HG03565 (cell line): ENCODE data around the gene MAOA.
"Not testable (repeated sequence)": the region's sequence is repeated elsewhere in the genome, so short reads cannot be mapped to it uniquely, and the experiment has no call there.

Experiments
- ATAC-seq: cut with Tn5 transposase; IDR thresholded peaks from one replicate; pipeline ENCODE4 v1.9.1; 2021; ENCODE audit warnings: mild to moderate bottlenecking, moderate library complexity; ENCODE audit not compliant: unreplicated experiment

Gene MAOA

DNA sequence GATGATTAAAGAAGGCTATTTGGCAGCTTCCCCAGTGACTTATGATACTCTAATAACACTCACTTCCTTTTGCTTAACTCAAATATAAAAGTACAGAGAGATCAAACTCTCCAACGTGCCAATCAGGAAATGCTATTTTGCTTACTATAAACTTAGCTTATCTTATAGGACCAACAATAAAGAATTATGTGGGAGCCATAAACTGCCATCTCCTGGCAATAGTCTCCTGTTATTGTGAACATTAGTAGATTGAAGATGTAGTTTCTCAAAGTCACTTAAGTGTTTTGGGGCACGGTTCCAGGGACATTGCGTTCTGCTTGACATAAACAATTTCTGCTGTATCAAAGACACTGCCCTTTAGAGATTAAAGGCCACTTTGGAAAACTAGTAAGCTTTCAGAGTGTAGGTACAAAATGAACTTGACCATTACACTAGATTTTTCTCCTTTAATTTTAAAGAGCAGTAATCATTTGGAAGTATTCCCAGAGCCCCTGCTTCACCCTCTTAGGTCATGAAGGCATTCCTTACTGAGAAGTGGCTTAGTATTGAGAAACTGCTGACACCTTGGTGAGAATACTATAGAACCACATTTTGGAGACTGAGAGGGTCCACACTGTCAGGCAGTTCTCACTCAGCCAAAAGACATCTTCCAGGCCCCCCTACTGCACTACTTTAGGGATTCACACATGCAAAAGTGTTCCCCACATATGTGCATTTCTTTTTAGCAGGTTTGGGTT is 51.9 kb downstream of the MAOA start:
- ATAC-seq = no peak

DNA sequence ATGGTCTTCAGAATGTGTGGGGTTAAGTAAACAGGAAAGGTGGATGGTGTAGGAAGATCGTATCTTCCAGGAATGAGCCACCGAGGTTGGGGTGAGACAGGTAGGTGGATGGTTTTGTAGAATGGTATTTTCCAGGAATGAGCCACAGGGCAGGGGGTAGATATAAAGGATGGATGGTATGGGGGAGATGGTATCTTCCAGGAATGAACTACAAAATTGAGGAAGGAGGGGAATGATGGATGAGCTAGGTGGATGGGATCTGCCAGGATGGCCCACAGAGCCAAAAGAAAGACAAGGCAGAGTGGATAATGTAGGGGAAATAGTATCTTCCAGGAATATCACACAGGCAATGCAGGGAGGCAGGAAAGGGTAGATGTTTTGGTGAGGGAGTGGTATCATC is 60.0 kb downstream of the MAOA start:
- ATAC-seq = no peak

DNA sequence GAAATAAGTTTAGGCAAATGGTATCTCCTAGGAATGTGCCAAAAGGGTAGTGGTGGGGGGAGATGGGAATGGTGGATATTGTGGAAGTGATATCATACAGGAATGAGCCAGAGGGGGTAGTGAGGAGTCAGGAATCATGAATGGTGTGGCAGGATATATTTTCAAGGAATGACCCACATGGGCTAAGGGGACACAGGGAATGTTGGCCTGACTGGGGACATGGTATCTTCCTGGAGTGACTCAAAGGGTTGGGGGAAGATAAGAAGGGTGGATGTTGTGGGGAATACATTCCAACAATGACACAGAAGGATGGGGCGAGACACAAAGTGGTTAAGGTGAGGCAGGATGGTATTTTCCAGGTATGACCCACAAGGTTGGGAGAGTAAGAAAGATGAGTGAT is 60.6 kb downstream of the MAOA start:
- no peak for ATAC-seq

DNA sequence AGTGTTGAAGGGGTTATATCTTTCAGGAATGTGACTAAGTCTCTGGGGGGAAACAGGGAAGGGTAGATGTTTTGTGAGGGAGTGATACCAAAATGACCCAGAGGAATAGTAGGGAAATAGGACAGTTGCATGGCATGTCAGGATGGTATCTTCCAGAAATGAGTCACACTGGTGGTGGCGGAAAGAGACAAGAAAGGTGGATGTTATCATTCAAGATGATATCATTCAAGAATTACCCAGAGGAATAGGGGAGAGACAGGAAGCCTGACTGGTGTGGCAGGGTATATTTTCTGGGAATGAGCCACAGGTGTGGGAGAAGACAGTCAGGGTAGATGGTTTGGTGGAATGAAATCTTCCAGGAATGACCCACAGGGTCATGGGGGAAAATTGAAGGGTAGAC is 61.1 kb downstream of the MAOA start:
- ATAC-seq = no peak

DNA sequence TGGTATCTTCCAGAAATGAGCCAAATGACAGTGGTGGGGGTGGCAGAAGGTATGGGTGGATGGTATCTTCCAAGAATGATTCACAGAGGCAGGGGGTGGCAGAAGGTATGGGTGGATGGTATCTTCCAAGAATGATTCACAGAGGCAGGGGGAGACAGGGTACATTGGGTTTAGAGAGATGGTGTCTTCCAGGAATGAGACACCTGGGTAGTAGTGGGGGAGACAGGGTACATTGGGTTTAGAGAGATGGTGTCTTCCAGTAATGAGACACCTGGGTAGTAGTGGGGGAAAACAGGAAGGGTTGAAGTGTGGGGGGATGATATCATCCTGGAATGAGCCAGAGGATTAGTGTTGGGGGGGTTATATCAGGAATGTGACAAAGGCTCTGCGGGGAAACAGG is 62.0 kb downstream of the MAOA start:
- ATAC-seq = no peak

DNA sequence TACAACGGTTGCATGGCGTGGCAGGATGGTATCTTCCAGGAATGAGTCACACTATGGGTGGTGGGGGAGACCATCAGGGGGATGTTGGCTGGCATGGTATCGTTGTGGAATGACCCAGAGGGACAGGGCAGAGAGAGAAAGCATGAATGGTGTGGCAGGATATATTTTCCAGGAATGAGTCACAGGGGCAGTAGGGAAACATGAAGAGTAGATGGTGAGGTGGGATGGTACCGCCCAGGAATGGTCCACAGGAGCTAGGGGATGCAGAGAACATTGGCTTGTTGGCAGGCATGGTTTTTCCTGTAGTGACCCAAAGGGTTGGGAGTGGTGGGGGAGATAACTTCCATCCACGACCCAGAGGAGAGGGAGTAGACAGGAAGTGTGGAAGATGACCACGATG is 62.4 kb downstream of the MAOA start:
- ATAC-seq = no peak

DNA sequence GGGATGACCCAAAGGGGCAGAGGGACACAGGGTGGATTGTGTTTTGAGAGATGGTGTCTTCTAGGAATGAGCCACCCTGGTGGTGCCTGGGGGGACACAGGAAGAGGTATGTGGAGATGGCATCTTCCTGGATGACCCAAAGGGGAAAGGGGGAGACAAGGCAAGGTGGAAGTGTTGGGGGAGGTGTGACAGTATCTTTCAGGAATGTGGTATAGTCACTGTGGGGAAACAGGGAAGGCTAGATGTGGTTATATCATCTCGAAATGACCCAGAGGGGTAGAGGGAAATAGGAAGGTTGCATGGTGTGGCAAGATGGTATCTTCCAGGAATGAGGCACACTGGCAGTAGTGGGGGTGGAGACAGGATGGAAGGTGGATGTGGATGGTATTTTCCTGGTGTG is 62.9 kb downstream of the MAOA start:
- ATAC-seq = no peak

DNA sequence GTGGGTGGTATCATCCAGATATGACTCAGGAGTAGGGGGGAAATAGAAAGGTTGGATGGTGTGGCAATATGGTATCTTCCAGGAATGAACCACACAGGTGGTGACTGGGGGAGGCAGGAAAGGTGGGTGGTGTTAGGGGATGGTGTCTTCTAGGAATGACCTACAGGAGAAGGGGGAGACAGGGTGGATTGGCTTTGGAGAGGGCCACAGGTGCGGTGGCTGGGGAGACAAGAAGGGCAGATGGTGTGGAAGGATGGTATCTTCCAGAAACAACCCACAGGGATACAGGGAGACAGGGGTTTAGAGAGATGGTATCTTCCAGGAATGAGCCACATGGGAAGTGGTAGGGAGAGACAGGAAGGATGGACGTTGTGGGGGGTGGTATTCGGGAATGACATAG is 64.0 kb downstream of the MAOA start:
- ATAC-seq = no peak

DNA sequence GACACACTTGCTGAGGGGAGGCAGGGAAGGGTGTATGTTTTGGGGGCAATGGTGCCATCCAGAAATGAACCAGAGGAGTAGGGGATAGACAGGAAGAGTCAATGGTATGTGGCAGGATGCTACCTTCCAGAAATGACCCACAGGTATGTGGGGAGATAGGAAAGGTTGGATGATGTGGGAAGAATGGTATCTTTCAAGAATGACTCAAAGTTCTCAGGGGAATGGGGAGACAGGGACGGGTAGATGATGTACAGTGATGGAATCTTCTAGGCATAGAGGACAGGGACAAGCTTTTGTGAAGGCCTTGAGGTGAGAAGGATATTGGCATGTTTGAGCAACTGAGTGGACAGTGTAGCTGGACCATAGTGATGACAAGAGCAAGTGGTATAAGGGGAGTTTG is 64.9 kb downstream of the MAOA start:
- ATAC-seq = no peak

DNA sequence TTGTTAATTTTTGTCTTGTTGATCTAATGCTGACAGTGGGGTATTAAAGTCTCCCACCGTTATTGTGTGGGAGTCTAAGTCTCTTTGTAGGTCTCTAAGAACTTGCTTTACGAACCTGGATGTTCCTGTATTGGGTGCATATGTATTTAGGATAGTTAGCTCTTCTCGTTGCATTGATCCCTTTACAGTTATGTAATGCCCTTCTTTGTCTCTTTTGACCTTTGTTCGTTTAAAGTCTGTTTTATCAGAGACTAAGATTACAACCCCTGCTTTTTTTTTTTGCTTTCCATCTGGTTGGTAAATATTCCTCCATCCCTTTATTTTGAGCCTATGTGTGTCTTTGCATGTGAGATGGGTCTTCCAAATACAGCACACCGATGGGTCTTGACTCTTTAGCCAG is 69.1 kb downstream of the MAOA start:
- not testable (repeated sequence) for ATAC-seq

DNA sequence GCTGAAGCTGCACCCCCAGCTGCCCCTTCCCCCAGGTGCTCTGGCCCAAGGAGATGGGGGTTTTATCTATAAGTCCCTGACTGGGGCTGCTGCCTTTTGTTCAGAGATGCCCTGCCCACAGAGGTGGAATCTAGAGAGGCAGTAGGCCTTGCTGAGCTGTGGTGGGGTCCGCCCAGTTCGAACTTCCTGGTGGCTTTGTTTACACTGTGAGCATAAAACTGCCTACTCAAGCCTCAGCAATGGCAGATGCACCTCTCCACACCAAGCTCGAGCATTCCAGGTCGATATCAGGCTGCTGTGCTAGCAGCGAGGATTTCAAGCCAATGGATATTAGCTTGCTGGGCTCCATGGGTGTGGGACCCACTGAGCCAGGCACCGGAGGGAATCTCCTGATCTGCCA is 71.2 kb downstream of the MAOA start:
- not testable (repeated sequence) for ATAC-seq

DNA sequence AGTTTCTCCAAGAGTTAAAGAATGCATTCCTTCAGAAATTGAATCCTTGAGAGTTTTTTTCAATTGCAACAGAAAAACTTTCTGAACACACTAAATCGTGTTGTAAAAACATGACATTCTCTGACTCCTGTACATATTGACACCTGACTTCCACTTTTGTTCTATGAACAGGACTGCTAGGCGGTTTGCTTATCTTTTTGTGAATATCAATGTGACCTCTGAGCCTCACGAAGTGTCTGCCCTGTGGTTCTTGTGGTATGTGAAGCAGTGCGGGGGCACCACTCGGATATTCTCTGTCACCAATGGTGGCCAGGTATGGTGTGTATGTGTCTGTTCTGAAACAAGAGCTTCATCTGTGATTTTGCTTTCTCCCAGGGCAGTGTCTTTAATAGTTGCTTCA is 71.9 kb downstream of the MAOA start:
- ATAC-seq = no peak

DNA sequence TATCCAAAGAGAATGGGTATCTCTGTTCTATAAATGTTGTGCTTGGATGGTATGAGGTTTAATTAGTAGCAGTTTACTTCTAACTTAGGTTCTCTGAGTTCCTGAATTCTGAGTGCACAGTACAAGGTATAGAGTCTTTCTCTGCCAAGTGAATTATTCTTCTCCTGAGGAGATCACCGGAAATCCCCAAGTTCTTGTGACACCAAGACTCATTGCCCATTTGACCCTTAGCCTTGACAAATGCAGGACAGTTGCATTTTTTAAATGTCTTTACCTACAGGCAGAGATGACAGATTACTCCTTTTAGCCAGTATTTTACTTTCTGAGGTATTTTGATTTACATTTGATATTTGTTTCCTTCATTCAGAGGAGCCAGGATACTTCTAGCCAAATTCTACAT is 72.9 kb downstream of the MAOA start:
- ATAC-seq = no peak

DNA sequence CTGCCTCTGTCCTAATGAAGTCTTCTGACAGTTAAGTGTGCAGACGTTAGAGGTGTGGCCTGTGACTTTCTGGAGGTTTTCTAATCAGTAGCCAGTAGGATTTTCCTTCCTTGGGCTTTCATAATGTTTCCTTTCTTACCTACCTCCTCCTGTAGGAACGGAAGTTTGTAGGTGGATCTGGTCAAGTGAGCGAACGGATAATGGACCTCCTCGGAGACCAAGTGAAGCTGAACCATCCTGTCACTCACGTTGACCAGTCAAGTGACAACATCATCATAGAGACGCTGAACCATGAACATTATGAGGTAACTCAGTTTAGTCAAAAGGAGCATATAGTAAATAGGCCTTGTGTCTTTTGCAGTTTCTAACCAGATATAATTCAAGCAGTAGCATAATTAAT is 75.0 kb downstream of the MAOA start:
- ATAC-seq = no peak

DNA sequence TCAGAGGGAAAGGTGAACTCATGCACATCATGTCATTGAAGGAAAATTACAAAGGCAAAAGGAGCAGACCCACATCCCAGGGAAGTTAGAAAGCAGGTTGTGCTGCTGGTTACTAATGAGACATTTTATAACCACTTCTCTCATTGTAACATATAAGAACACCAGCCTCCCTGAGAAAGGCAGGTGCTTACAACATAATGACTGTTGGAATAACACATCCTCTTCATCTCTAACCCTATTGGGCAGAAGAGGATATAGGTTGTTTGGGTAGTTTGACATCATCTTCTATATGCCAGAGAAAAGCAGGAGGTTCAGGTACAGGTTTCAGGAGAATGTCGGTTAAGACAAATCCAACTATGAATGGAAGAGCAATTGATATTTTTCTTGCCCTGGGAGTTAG is 77.6 kb downstream of the MAOA start:
- no peak for ATAC-seq

DNA sequence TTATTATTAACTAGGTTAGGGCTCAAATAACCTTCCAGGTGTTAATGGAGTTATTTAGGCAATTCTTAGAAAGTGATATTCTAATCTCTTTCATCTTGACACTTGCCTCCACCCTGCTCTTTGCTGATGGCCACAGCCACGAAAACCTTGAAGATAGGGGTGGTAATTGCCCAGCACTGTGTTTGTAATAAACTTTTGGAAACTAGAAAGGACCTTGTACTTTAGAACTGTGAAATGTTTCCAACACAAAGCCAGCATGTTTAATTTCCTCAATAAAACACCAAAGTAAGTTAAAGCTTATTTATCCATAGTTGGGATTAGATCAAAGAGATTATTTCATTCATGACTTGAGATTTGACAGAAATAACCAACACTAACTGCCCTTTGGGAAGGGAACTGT is 78.3 kb downstream of the MAOA start:
- ATAC-seq = no peak

DNA sequence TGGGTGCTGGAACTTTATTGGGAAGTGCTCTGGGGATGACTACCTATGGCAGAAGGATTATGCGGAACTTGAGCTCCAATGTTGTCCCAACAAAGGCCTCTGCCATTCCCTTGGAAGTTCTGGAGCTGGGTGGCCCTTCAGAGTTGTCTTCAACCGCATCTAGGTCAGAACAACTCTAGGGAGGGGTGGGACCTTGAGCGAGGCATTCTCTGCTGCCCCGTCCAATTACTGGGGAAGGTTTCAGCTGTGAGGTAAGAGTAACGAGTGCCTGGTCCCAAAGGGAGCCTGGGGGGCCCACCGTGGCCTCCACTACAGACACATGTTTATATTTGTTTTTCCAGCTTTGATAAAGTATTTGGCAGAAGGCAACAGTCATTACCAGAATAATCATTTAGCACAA is 79.4 kb downstream of the MAOA start:
- ATAC-seq = no peak

DNA sequence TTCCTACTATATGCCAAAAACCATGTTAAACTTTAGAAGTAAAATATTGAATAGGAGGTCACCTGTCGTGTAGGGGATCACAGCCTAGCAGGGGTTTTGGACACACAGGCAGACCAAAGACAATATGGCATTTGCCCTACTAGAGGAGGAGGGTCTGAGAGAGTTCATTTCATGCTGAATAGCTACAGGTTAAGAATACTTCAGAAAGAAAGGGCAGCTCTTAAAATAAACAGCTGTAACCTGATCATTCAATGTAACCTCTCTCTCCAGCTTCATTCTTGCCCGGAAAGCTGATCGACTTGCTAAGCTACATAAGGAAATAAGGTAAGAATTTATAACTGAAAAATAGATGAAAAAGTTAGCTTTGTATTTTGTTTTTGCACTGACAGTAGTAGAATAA is 79.9 kb downstream of the MAOA start:
- ATAC-seq = no peak

DNA sequence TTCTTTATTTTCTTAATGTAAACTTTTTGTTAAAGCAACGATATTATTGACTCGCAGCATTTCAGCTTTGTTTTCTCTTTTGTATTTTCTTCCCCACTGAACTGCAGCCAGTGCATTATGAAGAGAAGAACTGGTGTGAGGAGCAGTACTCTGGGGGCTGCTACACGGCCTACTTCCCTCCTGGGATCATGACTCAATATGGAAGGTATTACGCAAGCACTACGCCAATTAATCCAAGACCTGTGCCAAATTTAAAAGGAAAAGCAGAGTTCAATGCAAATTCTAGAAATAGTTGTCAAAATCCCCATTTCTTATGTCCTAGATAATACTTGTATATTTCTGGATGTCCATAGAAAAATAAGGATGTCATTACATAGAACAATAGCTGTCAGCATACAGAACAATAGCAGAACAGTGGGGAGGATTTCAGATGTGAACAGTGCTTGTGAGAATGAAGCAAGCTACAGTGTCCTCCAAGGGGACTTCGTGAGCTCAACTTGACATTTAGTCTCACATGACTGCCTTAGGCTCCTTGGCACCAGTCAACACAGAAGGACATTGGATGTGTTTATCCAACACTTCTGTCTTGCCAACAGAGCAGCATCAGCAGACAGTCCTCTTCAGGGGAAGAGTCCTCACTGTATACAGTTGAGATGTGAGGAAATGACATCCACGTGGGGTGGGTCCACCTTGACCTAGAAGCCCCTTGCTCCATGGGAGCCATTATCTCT is 85.9 kb downstream of the MAOA start:
- ATAC-seq = no peak

DNA sequence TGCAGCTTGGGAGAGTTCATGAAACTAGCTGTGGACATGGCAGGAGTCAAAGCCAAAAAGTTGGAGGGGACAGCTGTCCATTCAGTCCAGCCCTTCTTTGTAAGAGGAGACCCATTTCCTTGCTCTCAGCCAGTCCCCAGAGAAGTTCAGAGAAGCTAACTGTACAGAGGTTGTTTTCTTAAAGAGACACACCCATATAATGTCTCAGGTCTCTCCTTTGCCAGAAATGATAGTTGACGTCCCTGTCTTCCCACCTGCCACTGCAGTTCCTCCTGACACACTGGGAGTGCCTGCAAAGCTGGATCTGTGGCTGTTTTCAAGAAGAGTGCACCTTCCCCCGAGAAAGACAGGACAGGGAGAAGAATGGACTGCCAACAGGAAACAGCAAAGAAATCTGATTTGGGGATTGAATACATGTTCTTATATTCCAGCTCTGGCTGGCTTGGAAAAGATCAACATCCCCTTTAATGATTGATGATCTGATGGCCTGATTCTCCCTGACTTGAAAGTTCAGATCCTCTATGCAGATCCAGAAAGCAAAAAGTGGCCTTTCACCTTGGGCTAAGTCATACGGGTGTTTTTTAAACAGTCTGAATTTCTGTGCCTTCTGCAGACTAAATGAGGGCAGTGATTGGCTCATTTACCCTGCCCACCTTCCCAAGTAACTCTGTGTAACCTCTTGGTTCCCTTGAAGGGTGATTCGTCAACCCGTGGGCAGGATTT is 87.2 kb downstream of the MAOA start:
- no peak for ATAC-seq

DNA sequence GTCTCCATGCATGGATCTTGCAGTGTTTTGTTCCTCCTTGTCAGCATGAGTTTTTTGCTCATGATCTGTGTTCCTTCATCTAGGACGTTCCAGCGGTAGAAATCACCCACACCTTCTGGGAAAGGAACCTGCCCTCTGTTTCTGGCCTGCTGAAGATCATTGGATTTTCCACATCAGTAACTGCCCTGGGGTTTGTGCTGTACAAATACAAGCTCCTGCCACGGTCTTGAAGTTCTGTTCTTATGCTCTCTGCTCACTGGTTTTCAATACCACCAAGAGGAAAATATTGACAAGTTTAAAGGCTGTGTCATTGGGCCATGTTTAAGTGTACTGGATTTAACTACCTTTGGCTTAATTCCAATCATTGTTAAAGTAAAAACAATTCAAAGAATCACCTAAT is 88.2 kb downstream of the MAOA start:
- ATAC-seq = no peak
